ENCODE results near the gene CENPU. TPM values are rescaled to one million over a fixed set of nuclear protein-coding genes. Genes with fewer than 3 reads are reported as not detected.
A peak's percentile ranks its signal among the peaks of the same experiment; 100 is the strongest.

Gene CENPU
- total RNA-seq, 2 donors from 2014 or later = 2.6 to 15.5 TPM

DNA sequence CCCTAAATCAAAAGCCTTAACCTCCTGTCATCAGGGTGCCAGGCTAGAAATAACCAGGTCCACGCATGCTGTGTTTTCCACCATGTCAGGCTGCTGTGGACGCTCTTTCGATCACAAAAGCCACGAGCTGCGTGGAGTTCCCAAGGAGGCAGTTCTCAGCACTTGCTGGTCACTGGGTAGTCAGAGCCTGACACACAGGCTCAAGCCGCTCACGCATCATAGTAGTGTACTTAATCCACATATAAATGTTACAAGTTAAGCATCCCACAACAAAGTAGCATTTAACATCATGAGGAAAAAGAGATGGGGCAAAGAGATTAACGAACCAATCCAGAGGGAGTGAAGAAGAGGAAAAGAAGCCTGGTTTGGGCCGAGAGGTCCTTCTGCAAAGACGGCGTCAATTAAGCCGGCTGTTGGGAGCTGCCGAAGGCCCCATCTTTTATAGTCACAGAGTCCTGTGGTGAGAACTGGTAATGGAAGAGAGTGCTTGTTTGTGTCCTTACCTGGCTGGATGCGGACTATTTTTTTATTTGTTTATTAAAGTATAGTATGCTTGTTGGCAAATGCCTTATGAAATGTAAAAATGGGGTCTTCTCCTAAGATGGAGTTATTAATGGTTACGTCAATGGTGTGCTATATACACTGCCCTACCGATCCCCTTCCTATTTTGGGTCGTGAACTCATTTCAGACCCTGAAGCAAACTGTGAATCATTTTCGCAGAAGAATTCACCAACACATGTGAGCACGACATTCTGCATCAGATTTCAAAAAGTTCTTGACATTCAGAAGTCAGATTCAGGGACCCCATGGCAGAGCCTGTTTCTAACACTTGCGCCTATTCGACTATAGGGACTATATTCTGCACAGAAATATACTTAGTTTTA is 83.7 kb downstream of the CENPU start:
- WGBS = 27% methylated on average over 21 of the region's 21 CpGs
- no peaks in the 10 kb centered on the region for H3K9me3 ChIP-seq
- intact Hi-C loops (cut with DNase I) = loop anchor here (5.0 to 10.0 kb wide), 3 partner anchors 82 to 365 kb away; partner anchors contain the start of genes CENPU and IRF2
- H3K4me1 ChIP-seq (replicated peaks) = peaks cover 14% of the 10 kb centered on the region
- no peaks in the 10 kb centered on the region for H3K36me3 ChIP-seq
- TF ChIP-seq POLR2AphosphoS5 (IDR thresholded peaks at IDR 0.05) = no peak
- TF ChIP-seq, protein P1, sequence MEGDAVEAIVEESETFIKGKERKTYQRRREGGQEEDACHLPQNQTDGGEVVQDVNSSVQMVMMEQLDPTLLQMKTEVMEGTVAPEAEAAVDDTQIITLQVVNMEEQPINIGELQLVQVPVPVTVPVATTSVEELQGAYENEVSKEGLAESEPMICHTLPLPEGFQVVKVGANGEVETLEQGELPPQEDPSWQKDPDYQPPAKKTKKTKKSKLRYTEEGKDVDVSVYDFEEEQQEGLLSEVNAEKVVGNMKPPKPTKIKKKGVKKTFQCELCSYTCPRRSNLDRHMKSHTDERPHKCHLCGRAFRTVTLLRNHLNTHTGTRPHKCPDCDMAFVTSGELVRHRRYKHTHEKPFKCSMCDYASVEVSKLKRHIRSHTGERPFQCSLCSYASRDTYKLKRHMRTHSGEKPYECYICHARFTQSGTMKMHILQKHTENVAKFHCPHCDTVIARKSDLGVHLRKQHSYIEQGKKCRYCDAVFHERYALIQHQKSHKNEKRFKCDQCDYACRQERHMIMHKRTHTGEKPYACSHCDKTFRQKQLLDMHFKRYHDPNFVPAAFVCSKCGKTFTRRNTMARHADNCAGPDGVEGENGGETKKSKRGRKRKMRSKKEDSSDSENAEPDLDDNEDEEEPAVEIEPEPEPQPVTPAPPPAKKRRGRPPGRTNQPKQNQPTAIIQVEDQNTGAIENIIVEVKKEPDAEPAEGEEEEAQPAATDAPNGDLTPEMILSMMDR (IDR thresholded peaks at IDR 0.05) = no peak
- TF ChIP-seq POLR2A (IDR thresholded peaks at IDR 0.05) = no peak
- no peaks in the 10 kb centered on the region for H3K27me3 ChIP-seq (replicated peaks; ENCODE audit: insufficient read depth)
- DNase-seq (ENCODE audit: low spot score) = peak; percentile 17
- H3K4me3 ChIP-seq = peak overlapping the region; percentile 65 to 73
- H3K27ac ChIP-seq = peak overlapping the region; percentile 91 to 94

DNA sequence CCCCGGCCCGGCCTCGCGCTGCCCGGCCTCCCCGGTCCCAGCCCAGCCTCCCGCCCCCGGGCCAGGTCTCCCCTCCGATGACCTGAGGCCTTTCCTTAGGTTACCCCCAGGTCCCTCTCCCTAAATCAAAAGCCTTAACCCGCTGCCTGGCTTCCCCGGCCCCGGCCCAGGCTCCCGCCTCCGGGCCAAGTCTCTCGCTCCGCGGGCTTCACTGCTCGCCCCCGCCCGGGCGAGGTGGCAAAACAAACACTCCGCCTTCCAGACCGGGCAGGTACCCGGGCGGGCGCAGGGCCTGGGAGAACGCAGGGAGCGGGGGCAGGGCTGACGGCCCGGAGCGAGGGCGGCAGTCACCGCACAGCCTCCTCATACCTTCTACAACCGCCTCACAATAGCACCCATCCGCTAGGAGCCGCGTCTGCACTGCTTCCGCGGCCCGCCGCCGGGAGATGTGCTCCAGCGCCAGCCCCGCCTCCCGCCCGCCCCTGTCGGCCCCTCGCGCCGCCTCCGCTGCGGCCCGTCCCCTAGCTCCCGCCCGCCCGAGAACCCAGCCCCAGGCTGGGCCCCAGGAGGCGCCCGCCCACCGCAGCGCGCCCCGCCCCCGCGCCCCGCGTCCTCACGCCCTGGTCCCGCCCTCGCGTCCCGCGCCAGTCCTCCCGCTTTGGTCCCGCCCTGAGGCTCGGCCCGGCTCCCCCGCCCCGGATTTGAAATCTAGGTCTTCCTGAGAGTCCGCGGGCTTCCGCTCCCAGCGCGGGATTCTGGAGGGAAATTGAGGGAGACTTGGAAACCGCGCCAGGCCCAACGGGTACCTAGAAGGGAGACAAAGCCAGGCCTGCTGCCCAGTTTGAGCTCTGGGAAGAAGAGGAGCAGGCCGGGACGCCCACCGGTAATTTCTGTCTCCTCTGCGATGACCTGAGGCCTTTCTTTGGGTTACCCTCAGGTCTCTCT is 84.6 kb downstream of the CENPU start, which contains the start of the genes CASP3 and PRIMPOL:
TSS of gene CASP3 (minus strand) at position 422 of the 945 bp plus-strand sequence. CDS start 10,994 bp downstream, outside the sequence.
TSS of gene PRIMPOL (plus strand) at position 713 of the 945 bp plus-strand sequence. CDS start 7,403 bp downstream, outside the sequence.
- Histone ChIP-seq H3K36me3 (no peaks in the 10 kb centered on the region), H3K4me3 (peak within 1 kb of the TSS; percentile 65 to 73), H3K27ac (peak within 1 kb of the TSS; percentile 91 to 94), H3K27me3 (replicated peaks; ENCODE audit: insufficient read depth) (no peaks in the 10 kb centered on the region), H3K4me1 (replicated peaks) (peaks cover 14% of the 10 kb centered on the region), H3K9me3 (no peaks in the 10 kb centered on the region)
- TF ChIP-seq, protein P1 (IDR thresholded peaks at IDR 0.05) = peak; percentile 10 to 47 (median 20)
- TF ChIP-seq POLR2AphosphoS5 (IDR thresholded peaks at IDR 0.05) (peak; percentile 69), POLR2A (IDR thresholded peaks at IDR 0.05) (peak; percentile 80)
- under 1% methylated on average over 67 of the region's 90 CpGs for WGBS
- DNase-seq (ENCODE audit: low spot score) = peak; percentile 96
- intact Hi-C loops (cut with DNase I) = loop anchor here (5.0 to 10.0 kb wide), 3 partner anchors 83 to 364 kb away; partner anchors contain the start of genes CENPU and IRF2

DNA sequence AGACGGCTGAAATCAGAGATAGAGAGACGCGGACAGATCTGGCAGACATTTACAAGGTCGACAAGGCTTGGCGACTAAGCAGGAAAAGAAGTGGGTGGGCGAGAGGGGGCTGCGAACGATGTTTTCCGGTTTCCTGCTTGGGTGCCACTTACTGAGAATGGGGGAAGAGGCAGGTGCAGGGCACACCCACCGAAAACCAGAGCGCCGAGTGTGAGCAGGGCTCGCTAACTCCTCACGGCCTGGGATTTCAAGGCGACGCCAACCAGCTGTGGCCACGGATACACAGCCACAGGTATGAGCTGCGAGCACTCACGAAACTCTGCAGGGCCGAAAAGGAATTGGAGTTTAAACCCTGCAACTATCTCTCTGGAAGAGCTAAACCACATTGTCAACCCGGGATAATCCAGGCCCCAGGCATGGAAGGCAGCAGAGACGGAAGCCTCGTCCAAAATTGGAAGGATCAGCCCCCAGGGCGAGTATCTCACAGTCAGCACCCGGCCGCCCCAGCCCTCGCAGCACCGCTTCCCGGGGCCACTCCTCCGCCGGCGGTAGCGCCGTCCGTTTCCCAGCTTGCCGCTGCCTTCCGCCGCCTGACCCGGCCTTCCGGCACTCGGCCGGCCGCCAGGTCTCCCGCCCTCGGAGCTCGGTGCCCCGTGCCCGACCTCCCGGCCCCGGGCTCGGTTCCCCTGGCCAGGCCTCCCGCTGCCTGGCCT is 85.4 kb downstream of the CENPU start:
- DNase-seq (ENCODE audit: low spot score) = peak; percentile 60
- Histone ChIP-seq H3K4me1 (replicated peaks) (peaks cover 14% of the 10 kb centered on the region), H3K27ac (peak overlapping the region; percentile 91 to 94), H3K4me3 (peak overlapping the region; percentile 65 to 73), H3K36me3 (no peaks in the 10 kb centered on the region), H3K27me3 (replicated peaks; ENCODE audit: insufficient read depth) (no peaks in the 10 kb centered on the region), H3K9me3 (no peaks in the 10 kb centered on the region)
- WGBS = under 1% methylated on average over 38 of the region's 52 CpGs
- TF ChIP-seq, protein P1 (IDR thresholded peaks at IDR 0.05) = no peak
- TF ChIP-seq POLR2A (IDR thresholded peaks at IDR 0.05) (no peak), POLR2AphosphoS5 (IDR thresholded peaks at IDR 0.05) (peak; percentile 6)
- intact Hi-C loops (cut with DNase I) = loop anchor here (5.0 to 10.0 kb wide), 3 partner anchors 84 to 364 kb away; partner anchors contain the start of genes CENPU and IRF2

DNA sequence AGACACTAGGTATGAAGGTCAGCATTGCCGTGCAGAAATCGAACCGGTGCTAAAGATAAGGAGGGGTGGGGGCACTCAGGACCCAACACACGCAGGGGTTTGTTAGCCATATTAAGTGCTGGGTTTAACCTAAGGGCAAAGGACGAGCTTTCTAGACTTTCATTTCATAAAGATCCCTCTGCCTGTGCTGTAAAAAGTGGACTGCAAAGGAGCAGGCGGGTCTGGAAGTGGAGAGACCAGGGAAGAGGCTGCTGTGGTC is 85.9 kb downstream of the CENPU start:
- Histone ChIP-seq H3K9me3 (no peaks in the 10 kb centered on the region), H3K36me3 (no peaks in the 10 kb centered on the region), H3K4me3 (peak overlapping the region; percentile 65 to 73), H3K27ac (peak overlapping the region; percentile 91 to 94), H3K4me1 (replicated peaks) (peaks cover 14% of the 10 kb centered on the region), H3K27me3 (replicated peaks; ENCODE audit: insufficient read depth) (no peaks in the 10 kb centered on the region)
- TF ChIP-seq POLR2AphosphoS5 (IDR thresholded peaks at IDR 0.05) (no peak), POLR2A (IDR thresholded peaks at IDR 0.05) (no peak)
- TF ChIP-seq, protein P1 (IDR thresholded peaks at IDR 0.05) = no peak
- DNase-seq (ENCODE audit: low spot score) = no peak
- intact Hi-C loops (cut with DNase I) = loop anchor here (5.0 to 10.0 kb wide), 3 partner anchors 84 to 363 kb away; partner anchors contain the start of genes CENPU and IRF2
- WGBS = 5% methylated on average over 6 of the region's 6 CpGs
